Measurements from ENCODE around the gene FAM222B. TPM values are rescaled to one million over a fixed set of nuclear protein-coding genes. Genes with fewer than 3 reads are reported as not detected.

Gene FAM222B
- total RNA-seq, 1 donor from 2014 or later: 21.0 TPM

DNA sequence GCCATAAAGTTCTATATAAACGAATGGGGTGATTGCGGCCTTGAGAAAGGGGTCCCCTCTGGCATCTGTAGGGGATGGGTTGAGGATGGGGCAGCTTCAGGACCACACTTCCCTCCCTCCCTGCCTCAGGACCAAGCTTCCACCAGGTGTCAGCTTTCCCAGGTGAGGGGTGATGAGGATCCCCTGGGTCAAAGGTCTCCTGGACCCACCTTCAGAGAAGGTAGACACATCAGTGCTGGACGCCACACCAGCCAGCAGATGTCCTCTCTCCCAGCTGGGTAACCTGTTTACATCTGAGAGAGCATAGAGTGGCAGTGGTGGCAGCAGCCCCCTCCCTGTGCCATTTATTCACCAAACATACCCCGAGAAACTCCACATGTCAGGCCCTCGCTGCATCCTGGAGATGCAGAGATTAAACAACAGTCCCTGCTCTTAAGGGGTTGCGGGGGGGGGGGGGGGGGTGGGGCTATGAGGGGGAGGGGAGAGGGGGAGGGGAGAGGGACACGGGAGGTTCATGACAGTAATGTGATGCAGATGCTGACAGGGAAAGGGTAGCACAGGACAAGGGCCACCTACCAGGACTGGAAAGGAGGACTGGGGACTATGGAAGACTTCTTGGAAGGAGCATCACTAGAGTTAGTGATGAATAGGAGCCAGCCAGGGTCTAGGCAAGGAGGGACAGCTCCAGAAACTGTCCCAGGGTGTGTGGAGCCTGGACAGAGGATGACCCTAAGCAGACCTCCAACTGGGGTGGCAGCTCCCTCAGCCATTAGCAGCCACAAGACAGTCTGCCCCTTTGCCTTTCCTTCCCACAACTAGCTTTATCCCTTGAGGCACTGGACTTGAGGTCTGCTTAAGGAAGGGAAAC, 135.9 kb downstream of the FAM222B start:
- H3K4me3 Mint-ChIP-seq (ENCODE audit: unreplicated experiment): no peak overlapping the region
- TF ChIP-seq, protein P1, sequence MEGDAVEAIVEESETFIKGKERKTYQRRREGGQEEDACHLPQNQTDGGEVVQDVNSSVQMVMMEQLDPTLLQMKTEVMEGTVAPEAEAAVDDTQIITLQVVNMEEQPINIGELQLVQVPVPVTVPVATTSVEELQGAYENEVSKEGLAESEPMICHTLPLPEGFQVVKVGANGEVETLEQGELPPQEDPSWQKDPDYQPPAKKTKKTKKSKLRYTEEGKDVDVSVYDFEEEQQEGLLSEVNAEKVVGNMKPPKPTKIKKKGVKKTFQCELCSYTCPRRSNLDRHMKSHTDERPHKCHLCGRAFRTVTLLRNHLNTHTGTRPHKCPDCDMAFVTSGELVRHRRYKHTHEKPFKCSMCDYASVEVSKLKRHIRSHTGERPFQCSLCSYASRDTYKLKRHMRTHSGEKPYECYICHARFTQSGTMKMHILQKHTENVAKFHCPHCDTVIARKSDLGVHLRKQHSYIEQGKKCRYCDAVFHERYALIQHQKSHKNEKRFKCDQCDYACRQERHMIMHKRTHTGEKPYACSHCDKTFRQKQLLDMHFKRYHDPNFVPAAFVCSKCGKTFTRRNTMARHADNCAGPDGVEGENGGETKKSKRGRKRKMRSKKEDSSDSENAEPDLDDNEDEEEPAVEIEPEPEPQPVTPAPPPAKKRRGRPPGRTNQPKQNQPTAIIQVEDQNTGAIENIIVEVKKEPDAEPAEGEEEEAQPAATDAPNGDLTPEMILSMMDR (IDR thresholded peaks at IDR 0.05): no peak
- H3K27me3 Mint-ChIP-seq (ENCODE audit: low read depth): no peaks in the 10 kb centered on the region

More for the DNA sequence above, 135.9 kb downstream of the FAM222B start:
- no peak for DNase-seq (ENCODE audit: low spot score)
- Mint-ChIP-seq H3K4me1 (ENCODE audit: low read depth) (peaks cover 11% of the 10 kb centered on the region), H3K36me3 (ENCODE audit: low read depth) (peaks cover 13% of the 10 kb centered on the region), H3K27ac (ENCODE audit: unreplicated experiment) (no peak overlapping the region), H3K9me3 (ENCODE audit: low read depth) (no peaks in the 10 kb centered on the region)

Small RNA genes within 50 kb of the gene (microRNA-seq; reads per million reads assigned to microRNA genes)
- not detected for gene MIR451B (ENCODE audit: borderline number of aligned reads)

Other genes with a start within 250 kb of the FAM222B start
- gene SPAG5, start 243.8 kb downstream of the FAM222B start, total RNA-seq: 10.3 to 20.3 TPM (median 12.9 TPM) in 3 replicates
- 4.7 to 9.0 TPM (median 6.4 TPM) in 3 replicates for gene RSKR, start 228.6 kb downstream of the FAM222B start, total RNA-seq
- 112 to 158 TPM (median 114 TPM) in 3 replicates for gene BLTP2, start 197.6 kb downstream of the FAM222B start, total RNA-seq
- 53.6 to 58.2 TPM (median 57.8 TPM) in 3 replicates for gene SDF2, start 180.9 kb downstream of the FAM222B start, total RNA-seq
- 63.5 to 81.5 TPM (median 63.9 TPM) in 3 replicates for gene SUPT6H, start 180.6 kb downstream of the FAM222B start, total RNA-seq
- 1.4 to 2.3 TPM (median 2.0 TPM) in 3 replicates for gene PROCA1, start 130.9 kb downstream of the FAM222B start, total RNA-seq
- gene RAB34, start 124.9 kb downstream of the FAM222B start, total RNA-seq: 128 to 132 TPM (median 131 TPM) in 3 replicates
- gene RPL23A, start 122.8 kb downstream of the FAM222B start, total RNA-seq: 853 to 1,026 TPM (median 884 TPM) in 3 replicates
- gene TLCD1, start 116.6 kb downstream of the FAM222B start, total RNA-seq: 12.4 to 12.9 TPM (median 12.6 TPM) in 3 replicates
- 5.3 to 6.1 TPM (median 5.5 TPM) in 3 replicates for gene NEK8, start 114.0 kb downstream of the FAM222B start, total RNA-seq
- gene TRAF4, start 98.8 kb downstream of the FAM222B start, total RNA-seq: 68.0 to 76.3 TPM (median 73.3 TPM) in 3 replicates
- 31.2 to 40.5 TPM (median 31.8 TPM) in 3 replicates for gene ERAL1, start 12.2 kb upstream of the FAM222B start, total RNA-seq
- gene FLOT2, start 54.9 kb upstream of the FAM222B start, total RNA-seq: 46.6 to 74.1 TPM (median 65.8 TPM) in 3 replicates
- gene DHRS13, start 60.3 kb upstream of the FAM222B start, total RNA-seq: 4.4 to 6.0 TPM (median 5.8 TPM) in 3 replicates
- 30.2 to 49.2 TPM (median 33.6 TPM) in 3 replicates for gene PHF12, start 108.7 kb upstream of the FAM222B start, total RNA-seq
- 0.35 to 0.46 TPM in 2 of 3 replicates, not detected in the other for gene SEZ6, start 163.2 kb upstream of the FAM222B start, total RNA-seq
- 1.5 to 2.3 TPM (median 2.2 TPM) in 3 replicates for gene PIPOX, start 200.4 kb upstream of the FAM222B start, total RNA-seq